HEK293 (cell line): ENCODE results near the gene RBFOX1.

Experiments used
- CTCF ChIA-PET: fragments of 350-600 bp; formaldehyde crosslinking; extraction: SDS; loops from one replicate; lab custom pipeline; 2021; ENCODE audit warnings: antibody characterized with exemption; lab: Yijun Ruan, JAX
- POLR2A ChIA-PET: fragments of 300-600 bp; formaldehyde crosslinking; extraction: SDS; loops from one replicate; lab custom pipeline; 2020; ENCODE audit warnings: antibody characterized with exemption, inconsistent platforms; lab: Yijun Ruan, JAX
- H3K27ac ChIP-seq: fragments of 200-500 bp; sonication (Bioruptor generic); 2 replicates; pipeline ENCODE4 v1.5.1; 2014; ENCODE audit warnings: low read depth, low read length, control low read depth, inconsistent platforms; ENCODE audit errors: extremely low read depth
- H3K36me3 ChIP-seq, 2 experiments: fragments of 200-500 bp in 1 of 2; sonication (Bioruptor generic) in 1 of 2; 1 replicate in 1 of 2; 2 replicates in 1 of 2; pipeline ENCODE4 v1.5.1; 2014 to 2017; ENCODE audit warnings: inconsistent platforms in 2 of 2, low read length in 2 of 2; ENCODE audit not compliant: control insufficient read depth in 2 of 2, insufficient read depth in 1 of 2
- H3K4me1 ChIP-seq: fragments of 200-500 bp; sonication (Bioruptor generic); 2 replicates; pipeline ENCODE4 v1.5.1; 2014; ENCODE audit warnings: mild to moderate bottlenecking, low read length, inconsistent platforms; ENCODE audit not compliant: control insufficient read depth, insufficient read depth
- H3K4me3 ChIP-seq: 2 replicates; pipeline ENCODE4 v1.5.1; 2011; ENCODE audit warnings: low read depth, mild to moderate bottlenecking, control low read depth, low read length, moderate library complexity
- H3K9me3 ChIP-seq: fragments of 200-500 bp; sonication (Bioruptor generic); 2 replicates; pipeline ENCODE4 v1.5.1; 2014; ENCODE audit warnings: low read depth, low read length, inconsistent platforms; ENCODE audit not compliant: control insufficient read depth, insufficient read depth
- FEZF1 ChIP-seq: fragments of 450-650 bp; formaldehyde crosslinking; IDR thresholded peaks from 2 replicates; pipeline ENCODE4 v1.5.1; 2016; ENCODE audit warnings: missing biosample characterization, missing genetic modification characterization
- GFI1B ChIP-seq: fragments of 450-650 bp; formaldehyde crosslinking; IDR thresholded peaks from 2 replicates; pipeline ENCODE4 v1.5.1; 2016; ENCODE audit warnings: missing biosample characterization, missing genetic modification characterization
- ZFP37 ChIP-seq: fragments of 450-650 bp; formaldehyde crosslinking; IDR thresholded peaks from 2 replicates; pipeline ENCODE4 v1.5.1; 2016; ENCODE audit warnings: missing biosample characterization, missing genetic modification characterization
- ZIC2 ChIP-seq: fragments of 450-650 bp; formaldehyde crosslinking; IDR thresholded peaks from 2 replicates; pipeline ENCODE4 v1.5.1; 2016; ENCODE audit warnings: missing biosample characterization, missing genetic modification characterization
- ZNF10 ChIP-seq: fragments of 450-650 bp; formaldehyde crosslinking; IDR thresholded peaks from 2 replicates; pipeline ENCODE4 v1.5.1; 2017; ENCODE audit warnings: missing biosample characterization, missing genetic modification characterization
- ZNF140 ChIP-seq: fragments of 450-650 bp; formaldehyde crosslinking; IDR thresholded peaks from 2 replicates; pipeline ENCODE4 v1.5.1; 2016; ENCODE audit warnings: missing biosample characterization, missing genetic modification characterization
- ZNF155 ChIP-seq: fragments of 450-650 bp; formaldehyde crosslinking; IDR thresholded peaks from 2 replicates; pipeline ENCODE4 v1.5.1; 2016; ENCODE audit warnings: missing biosample characterization, missing genetic modification characterization
- ZNF202 ChIP-seq: fragments of 450-650 bp; formaldehyde crosslinking; IDR thresholded peaks from 2 replicates; pipeline ENCODE4 v1.5.1; 2016; ENCODE audit warnings: missing biosample characterization, missing genetic modification characterization, borderline replicate concordance
- ZNF302 ChIP-seq: fragments of 450-650 bp; formaldehyde crosslinking; IDR thresholded peaks from 2 replicates; pipeline ENCODE4 v1.5.1; 2016; ENCODE audit warnings: missing biosample characterization, missing genetic modification characterization, low read depth
- ZNF394 ChIP-seq: fragments of 450-650 bp; formaldehyde crosslinking; IDR thresholded peaks from 2 replicates; pipeline ENCODE4 v1.5.1; 2016; ENCODE audit warnings: missing biosample characterization, missing genetic modification characterization, mild to moderate bottlenecking, moderate library complexity, borderline replicate concordance
- ZNF416 ChIP-seq: fragments of 450-650 bp; formaldehyde crosslinking; IDR thresholded peaks from 2 replicates; pipeline ENCODE4 v1.5.1; 2016; ENCODE audit warnings: missing biosample characterization, missing genetic modification characterization
- ZNF654 ChIP-seq: fragments of 450-650 bp; formaldehyde crosslinking; IDR thresholded peaks from 2 replicates; pipeline ENCODE4 v1.5.1; 2016; ENCODE audit warnings: low read depth, missing biosample characterization, missing genetic modification characterization
- ZNF660 ChIP-seq: fragments of 450-650 bp; IDR thresholded peaks from 2 replicates; pipeline ENCODE4 v1.5.1; 2018; ENCODE audit warnings: missing biosample characterization, mild to moderate bottlenecking, missing genetic modification characterization
- ZNF768 ChIP-seq: fragments of 450-650 bp; formaldehyde crosslinking; IDR thresholded peaks from 2 replicates; pipeline ENCODE4 v1.5.1; 2018; ENCODE audit warnings: missing biosample characterization, mild to moderate bottlenecking, missing genetic modification characterization
- TF ChIP-seq, protein P1 (sequence below): fragments of 450-650 bp; formaldehyde crosslinking; IDR thresholded peaks from 2 replicates; pipeline ENCODE4 v1.5.1; 2016; ENCODE audit warnings: missing biosample characterization, missing genetic modification characterization
- TF ChIP-seq, protein P2 (sequence below): sonication (generic); formaldehyde crosslinking; IDR thresholded peaks from 2 replicates; pipeline ENCODE4 v1.8.1; 2022; ENCODE audit warnings: mild to moderate bottlenecking, moderate library complexity, missing genetic modification reagents
- TF ChIP-seq, protein P3 (sequence below): fragments of 450-650 bp; formaldehyde crosslinking; conservative IDR thresholded peaks from 2 replicates; pipeline ENCODE4 v1.5.1; 2016; ENCODE audit warnings: low read depth, missing biosample characterization, missing genetic modification characterization
- TF ChIP-seq, protein P4 (sequence below): fragments of 450-650 bp; formaldehyde crosslinking; IDR thresholded peaks from 2 replicates; pipeline ENCODE4 v1.5.1; 2016; ENCODE audit warnings: missing biosample characterization, missing genetic modification characterization, borderline replicate concordance
- TF ChIP-seq, protein P5 (sequence below): fragments of 450-650 bp; formaldehyde crosslinking; IDR thresholded peaks from 2 replicates; pipeline ENCODE4 v1.5.1; 2016; ENCODE audit warnings: missing biosample characterization, missing genetic modification characterization
- TF ChIP-seq, protein P6 (sequence below): fragments of 450-650 bp; formaldehyde crosslinking; IDR thresholded peaks from 2 replicates; pipeline ENCODE4 v1.5.1; 2017; ENCODE audit warnings: missing biosample characterization, missing genetic modification characterization

RBFOX1 gene

DNA sequence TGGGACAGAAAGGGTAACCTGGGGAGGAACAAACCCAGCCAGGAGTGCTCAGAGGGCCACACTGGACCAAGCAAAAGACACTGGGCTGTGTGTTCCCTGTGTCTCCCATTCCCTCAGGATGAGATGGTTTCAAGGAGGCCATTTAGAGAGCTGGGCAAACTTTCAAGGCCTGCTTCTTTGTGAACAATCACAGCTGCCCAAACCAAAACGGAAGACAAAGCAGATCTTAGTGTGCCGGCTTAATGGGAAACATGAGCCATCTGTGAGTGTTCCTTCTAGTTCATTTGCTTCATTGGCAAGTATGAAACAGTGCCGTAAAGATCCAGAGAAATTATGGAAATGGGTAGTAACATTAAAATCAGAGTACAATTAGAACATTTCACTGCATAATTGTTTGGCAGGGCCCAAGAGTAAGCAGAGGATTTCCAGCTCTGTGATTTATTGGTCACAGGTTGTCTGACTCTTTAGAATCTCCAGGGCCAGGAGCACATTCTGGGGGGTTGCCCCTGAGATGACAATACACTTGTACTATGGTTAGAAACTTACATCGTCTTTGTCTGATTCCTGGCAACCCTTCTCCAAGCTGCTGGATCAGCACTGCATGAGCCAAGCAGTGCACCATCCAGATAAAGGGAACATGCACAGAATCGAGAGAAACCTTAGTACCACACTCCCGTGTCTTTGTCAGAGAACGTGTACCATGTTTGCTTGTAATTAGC lies 412.1 kb downstream of the RBFOX1 start:
- Histone ChIP-seq H3K9me3 (no peaks in the 10 kb centered on the region), H3K4me1 (no peaks in the 10 kb centered on the region), H3K4me3 (no peak overlapping the region), H3K36me3 (no peaks in the 10 kb centered on the region), H3K27ac (no peak overlapping the region)
- ChIA-PET POLR2A (no interaction called here), CTCF (no interaction called here)
- TF ChIP-seq ZNF768 = no peak
- TF ChIP-seq, protein P1, sequence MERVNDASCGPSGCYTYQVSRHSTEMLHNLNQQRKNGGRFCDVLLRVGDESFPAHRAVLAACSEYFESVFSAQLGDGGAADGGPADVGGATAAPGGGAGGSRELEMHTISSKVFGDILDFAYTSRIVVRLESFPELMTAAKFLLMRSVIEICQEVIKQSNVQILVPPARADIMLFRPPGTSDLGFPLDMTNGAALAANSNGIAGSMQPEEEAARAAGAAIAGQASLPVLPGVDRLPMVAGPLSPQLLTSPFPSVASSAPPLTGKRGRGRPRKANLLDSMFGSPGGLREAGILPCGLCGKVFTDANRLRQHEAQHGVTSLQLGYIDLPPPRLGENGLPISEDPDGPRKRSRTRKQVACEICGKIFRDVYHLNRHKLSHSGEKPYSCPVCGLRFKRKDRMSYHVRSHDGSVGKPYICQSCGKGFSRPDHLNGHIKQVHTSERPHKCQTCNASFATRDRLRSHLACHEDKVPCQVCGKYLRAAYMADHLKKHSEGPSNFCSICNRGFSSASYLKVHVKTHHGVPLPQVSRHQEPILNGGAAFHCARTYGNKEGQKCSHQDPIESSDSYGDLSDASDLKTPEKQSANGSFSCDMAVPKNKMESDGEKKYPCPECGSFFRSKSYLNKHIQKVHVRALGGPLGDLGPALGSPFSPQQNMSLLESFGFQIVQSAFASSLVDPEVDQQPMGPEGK (tag by site-specific recombination) = no peak

DNA sequence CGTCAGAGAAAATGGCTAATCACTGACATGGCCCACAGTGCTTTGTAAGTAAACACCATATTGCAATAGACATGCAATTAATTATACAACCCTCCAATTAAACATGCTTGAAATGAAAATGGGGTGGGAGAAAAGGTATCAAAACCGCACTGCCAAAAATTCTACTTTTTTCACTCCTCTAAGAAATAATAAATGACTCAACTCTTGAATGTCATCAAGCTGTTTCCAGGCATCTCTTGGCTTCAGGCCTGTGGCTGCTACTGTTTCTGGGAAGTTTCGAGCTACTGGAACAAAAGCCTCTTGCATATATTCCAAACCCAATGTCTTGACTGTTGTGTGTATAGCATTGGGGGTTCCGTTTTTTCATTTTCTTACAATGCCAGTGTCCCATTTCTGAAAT lies 412.6 kb downstream of the RBFOX1 start:
- H3K36me3 ChIP-seq = no peaks in the 10 kb centered on the region
- no peaks in the 10 kb centered on the region for H3K9me3 ChIP-seq
- TF ChIP-seq, protein P2, sequence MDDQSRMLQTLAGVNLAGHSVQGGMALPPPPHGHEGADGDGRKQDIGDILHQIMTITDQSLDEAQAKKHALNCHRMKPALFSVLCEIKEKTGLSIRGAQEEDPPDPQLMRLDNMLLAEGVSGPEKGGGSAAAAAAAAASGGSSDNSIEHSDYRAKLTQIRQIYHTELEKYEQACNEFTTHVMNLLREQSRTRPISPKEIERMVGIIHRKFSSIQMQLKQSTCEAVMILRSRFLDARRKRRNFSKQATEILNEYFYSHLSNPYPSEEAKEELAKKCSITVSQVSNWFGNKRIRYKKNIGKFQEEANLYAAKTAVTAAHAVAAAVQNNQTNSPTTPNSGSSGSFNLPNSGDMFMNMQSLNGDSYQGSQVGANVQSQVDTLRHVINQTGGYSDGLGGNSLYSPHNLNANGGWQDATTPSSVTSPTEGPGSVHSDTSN (CRISPR knock-in tag) = no peak
- TF ChIP-seq, protein P3, sequence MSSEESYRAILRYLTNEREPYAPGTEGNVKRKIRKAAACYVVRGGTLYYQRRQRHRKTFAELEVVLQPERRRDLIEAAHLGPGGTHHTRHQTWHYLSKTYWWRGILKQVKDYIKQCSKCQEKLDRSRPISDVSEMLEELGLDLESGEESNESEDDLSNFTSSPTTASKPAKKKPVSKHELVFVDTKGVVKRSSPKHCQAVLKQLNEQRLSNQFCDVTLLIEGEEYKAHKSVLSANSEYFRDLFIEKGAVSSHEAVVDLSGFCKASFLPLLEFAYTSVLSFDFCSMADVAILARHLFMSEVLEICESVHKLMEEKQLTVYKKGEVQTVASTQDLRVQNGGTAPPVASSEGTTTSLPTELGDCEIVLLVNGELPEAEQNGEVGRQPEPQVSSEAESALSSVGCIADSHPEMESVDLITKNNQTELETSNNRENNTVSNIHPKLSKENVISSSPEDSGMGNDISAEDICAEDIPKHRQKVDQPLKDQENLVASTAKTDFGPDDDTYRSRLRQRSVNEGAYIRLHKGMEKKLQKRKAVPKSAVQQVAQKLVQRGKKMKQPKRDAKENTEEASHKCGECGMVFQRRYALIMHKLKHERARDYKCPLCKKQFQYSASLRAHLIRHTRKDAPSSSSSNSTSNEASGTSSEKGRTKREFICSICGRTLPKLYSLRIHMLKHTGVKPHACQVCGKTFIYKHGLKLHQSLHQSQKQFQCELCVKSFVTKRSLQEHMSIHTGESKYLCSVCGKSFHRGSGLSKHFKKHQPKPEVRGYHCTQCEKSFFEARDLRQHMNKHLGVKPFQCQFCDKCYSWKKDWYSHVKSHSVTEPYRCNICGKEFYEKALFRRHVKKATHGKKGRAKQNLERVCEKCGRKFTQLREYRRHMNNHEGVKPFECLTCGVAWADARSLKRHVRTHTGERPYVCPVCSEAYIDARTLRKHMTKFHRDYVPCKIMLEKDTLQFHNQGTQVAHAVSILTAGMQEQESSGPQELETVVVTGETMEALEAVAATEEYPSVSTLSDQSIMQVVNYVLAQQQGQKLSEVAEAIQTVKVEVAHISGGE (tag by site-specific recombination) = no peak
- no peak for TF ChIP-seq ZNF202 (tag by site-specific recombination)
- no peak for TF ChIP-seq ZFP37 (tag by site-specific recombination)
- TF ChIP-seq FEZF1 (tag by site-specific recombination) = no peak
- TF ChIP-seq, protein P4, sequence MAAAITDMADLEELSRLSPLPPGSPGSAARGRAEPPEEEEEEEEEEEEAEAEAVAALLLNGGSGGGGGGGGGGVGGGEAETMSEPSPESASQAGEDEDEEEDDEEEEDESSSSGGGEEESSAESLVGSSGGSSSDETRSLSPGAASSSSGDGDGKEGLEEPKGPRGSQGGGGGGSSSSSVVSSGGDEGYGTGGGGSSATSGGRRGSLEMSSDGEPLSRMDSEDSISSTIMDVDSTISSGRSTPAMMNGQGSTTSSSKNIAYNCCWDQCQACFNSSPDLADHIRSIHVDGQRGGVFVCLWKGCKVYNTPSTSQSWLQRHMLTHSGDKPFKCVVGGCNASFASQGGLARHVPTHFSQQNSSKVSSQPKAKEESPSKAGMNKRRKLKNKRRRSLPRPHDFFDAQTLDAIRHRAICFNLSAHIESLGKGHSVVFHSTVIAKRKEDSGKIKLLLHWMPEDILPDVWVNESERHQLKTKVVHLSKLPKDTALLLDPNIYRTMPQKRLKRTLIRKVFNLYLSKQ (tag by site-specific recombination) = no peak
- TF ChIP-seq ZNF660 = no peak
- TF ChIP-seq ZNF10 = no peak
- no peak for TF ChIP-seq ZNF302
- TF ChIP-seq GFI1B (tag by site-specific recombination) = no peak
- no peak for TF ChIP-seq ZNF416 (tag by site-specific recombination)
- no peak for TF ChIP-seq ZNF155
- TF ChIP-seq, protein P5, sequence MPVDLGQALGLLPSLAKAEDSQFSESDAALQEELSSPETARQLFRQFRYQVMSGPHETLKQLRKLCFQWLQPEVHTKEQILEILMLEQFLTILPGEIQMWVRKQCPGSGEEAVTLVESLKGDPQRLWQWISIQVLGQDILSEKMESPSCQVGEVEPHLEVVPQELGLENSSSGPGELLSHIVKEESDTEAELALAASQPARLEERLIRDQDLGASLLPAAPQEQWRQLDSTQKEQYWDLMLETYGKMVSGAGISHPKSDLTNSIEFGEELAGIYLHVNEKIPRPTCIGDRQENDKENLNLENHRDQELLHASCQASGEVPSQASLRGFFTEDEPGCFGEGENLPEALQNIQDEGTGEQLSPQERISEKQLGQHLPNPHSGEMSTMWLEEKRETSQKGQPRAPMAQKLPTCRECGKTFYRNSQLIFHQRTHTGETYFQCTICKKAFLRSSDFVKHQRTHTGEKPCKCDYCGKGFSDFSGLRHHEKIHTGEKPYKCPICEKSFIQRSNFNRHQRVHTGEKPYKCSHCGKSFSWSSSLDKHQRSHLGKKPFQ (tag by site-specific recombination) = no peak
- TF ChIP-seq ZNF140 (tag by site-specific recombination) = no peak
- TF ChIP-seq ZNF654 (tag by site-specific recombination) = no peak
- TF ChIP-seq, protein P6, sequence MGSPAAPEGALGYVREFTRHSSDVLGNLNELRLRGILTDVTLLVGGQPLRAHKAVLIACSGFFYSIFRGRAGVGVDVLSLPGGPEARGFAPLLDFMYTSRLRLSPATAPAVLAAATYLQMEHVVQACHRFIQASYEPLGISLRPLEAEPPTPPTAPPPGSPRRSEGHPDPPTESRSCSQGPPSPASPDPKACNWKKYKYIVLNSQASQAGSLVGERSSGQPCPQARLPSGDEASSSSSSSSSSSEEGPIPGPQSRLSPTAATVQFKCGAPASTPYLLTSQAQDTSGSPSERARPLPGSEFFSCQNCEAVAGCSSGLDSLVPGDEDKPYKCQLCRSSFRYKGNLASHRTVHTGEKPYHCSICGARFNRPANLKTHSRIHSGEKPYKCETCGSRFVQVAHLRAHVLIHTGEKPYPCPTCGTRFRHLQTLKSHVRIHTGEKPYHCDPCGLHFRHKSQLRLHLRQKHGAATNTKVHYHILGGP (tag by site-specific recombination) = no peak
- TF ChIP-seq ZNF394 = no peak
- TF ChIP-seq ZIC2 (tag by site-specific recombination) = no peak
- no peak overlapping the region for H3K4me3 ChIP-seq
- no peaks in the 10 kb centered on the region for H3K4me1 ChIP-seq
- ChIA-PET POLR2A (no interaction called here), CTCF (no interaction called here)
- H3K27ac ChIP-seq = no peak overlapping the region
